DOHH2 (cell line): ENCODE data around the gene NEK2.

Source experiments
- H3F3A ChIP-seq: fragments of 200-600 bp; sonication (generic), shearing (Covaris generic); 2 replicates; pipeline ENCODE4 v1.6.0; 2016; ENCODE audit warnings: antibody characterized with exemption, mild to moderate bottlenecking; ENCODE audit not compliant: control insufficient read depth, insufficient read depth
- H3K27ac ChIP-seq: fragments of 200-600 bp; sonication (generic); 2 replicates; pipeline ENCODE4 v1.5.1; 2014; ENCODE audit warnings: low read depth, mild to moderate bottlenecking, low read length, moderate library complexity
- H3K27me3 ChIP-seq: fragments of 200-600 bp; sonication (generic); 2 replicates; pipeline ENCODE4 v1.6.1; 2014; ENCODE audit warnings: mild to moderate bottlenecking, low read length, mixed read lengths; ENCODE audit not compliant: control insufficient read depth
- H3K36me3 ChIP-seq: fragments of 200-600 bp; sonication (generic); 2 replicates; pipeline ENCODE4 v1.6.1; 2014; ENCODE audit warnings: mild to moderate bottlenecking, low read length, moderate library complexity, mixed read lengths; ENCODE audit not compliant: control insufficient read depth
- H3K4me1 ChIP-seq: fragments of 200-600 bp; sonication (generic); 2 replicates; pipeline ENCODE4 v1.6.1; 2014; ENCODE audit warnings: mild to moderate bottlenecking, low read length, mixed read lengths; ENCODE audit not compliant: control insufficient read depth
- H3K4me2 ChIP-seq: fragments of 200-600 bp; sonication (generic); 2 replicates; pipeline ENCODE4 v1.6.0; 2014; ENCODE audit warnings: mild to moderate bottlenecking, low read length, moderate library complexity
- H3K4me3 ChIP-seq: fragments of 200-600 bp; sonication (generic); 2 replicates; pipeline ENCODE4 v1.5.1; 2014; ENCODE audit warnings: mild to moderate bottlenecking, low read length, mixed read lengths
- H3K79me2 ChIP-seq: fragments of 200-600 bp; sonication (generic); 2 replicates; pipeline ENCODE4 v1.6.1; 2014; ENCODE audit warnings: mild to moderate bottlenecking, low read length, mixed read lengths; ENCODE audit not compliant: control insufficient read depth
- H3K9me2 ChIP-seq: fragments of 200-600 bp; sonication (generic); replicated peaks from 2 replicates; pipeline ENCODE4 v1.6.1; 2014; ENCODE audit warnings: mild to moderate bottlenecking, low read length, mixed read lengths; ENCODE audit not compliant: control insufficient read depth
- H3K9me3 ChIP-seq: fragments of 200-600 bp; sonication (generic); 2 replicates; pipeline ENCODE4 v1.6.1; 2014; ENCODE audit warnings: antibody characterized with exemption, low read length, mixed read lengths; ENCODE audit not compliant: control insufficient read depth, insufficient read depth
- H4K20me1 ChIP-seq: fragments of 200-600 bp; sonication (generic); 2 replicates; pipeline ENCODE4 v1.6.0; 2014; ENCODE audit warnings: low read depth, mild to moderate bottlenecking, antibody characterized with exemption, low read length, moderate library complexity; ENCODE audit not compliant: control insufficient read depth, insufficient read depth
- CTCF ChIP-seq: fragments of 200-600 bp; sonication (generic); IDR thresholded peaks from one replicate; pipeline ENCODE4 v1.5.1; 2014; ENCODE audit warnings: antibody characterized with exemption, mild to moderate bottlenecking, low read depth, low read length; ENCODE audit not compliant: poor library complexity, severe bottlenecking
- EZH2phosphoT487 ChIP-seq: fragments of 200-600 bp; sonication (generic); IDR thresholded peaks from 2 replicates; pipeline ENCODE4 v1.6.1; 2017; ENCODE audit warnings: borderline replicate concordance, mild to moderate bottlenecking, antibody characterized with exemption, low read length, moderate library complexity, mixed read lengths

NEK2 gene

GRCh38 chr1:211619033-211619996, 56.1 kb downstream of the NEK2 start:
- Histone ChIP-seq H3K9me2 (no peaks in the 10 kb centered on the region), H3K4me1 (no peaks in the 10 kb centered on the region), H3K4me2 (no peak overlapping the region), H3K27ac (no peak overlapping the region), H3K79me2 (no peaks in the 10 kb centered on the region), H3K27me3 (no peaks in the 10 kb centered on the region), H4K20me1 (no peaks in the 10 kb centered on the region), H3K4me3 (no peak overlapping the region), H3K9me3 (no peaks in the 10 kb centered on the region), H3F3A (no peaks in the 10 kb centered on the region), H3K36me3 (no peaks in the 10 kb centered on the region)
- TF ChIP-seq EZH2phosphoT487 (no peak), CTCF (no peak)

GRCh38 chr1:211616965-211617297, 58.5 kb downstream of the NEK2 start:
- no peaks in the 10 kb centered on the region for H3K4me1 ChIP-seq

GRCh38 chr1:211616231-211616964, 59.0 kb downstream of the NEK2 start:
- H3K4me1 ChIP-seq = no peaks in the 10 kb centered on the region
- no peaks in the 10 kb centered on the region for H3K79me2 ChIP-seq
- no peaks in the 10 kb centered on the region for H3K27me3 ChIP-seq
- no peaks in the 10 kb centered on the region for H3K36me3 ChIP-seq
- no peak for TF ChIP-seq CTCF
- TF ChIP-seq EZH2phosphoT487 = no peak
- H3K9me3 ChIP-seq = no peaks in the 10 kb centered on the region
- H3K4me3 ChIP-seq = no peak overlapping the region
- no peak overlapping the region for H3K4me2 ChIP-seq
- H4K20me1 ChIP-seq = no peaks in the 10 kb centered on the region
- no peak overlapping the region for H3K27ac ChIP-seq
- no peaks in the 10 kb centered on the region for H3K9me2 ChIP-seq
- H3F3A ChIP-seq = no peaks in the 10 kb centered on the region

More at GRCh38 chr1:211616965-211617297, 58.5 kb downstream of the NEK2 start:
- no peaks in the 10 kb centered on the region for H3K27me3 ChIP-seq
- no peaks in the 10 kb centered on the region for H3K36me3 ChIP-seq
- H3K4me2 ChIP-seq = no peak overlapping the region
- H3K79me2 ChIP-seq = no peaks in the 10 kb centered on the region
- TF ChIP-seq CTCF = no peak
- no peak for TF ChIP-seq EZH2phosphoT487
- no peak overlapping the region for H3K4me3 ChIP-seq
- no peaks in the 10 kb centered on the region for H3K9me2 ChIP-seq
- no peaks in the 10 kb centered on the region for H3F3A ChIP-seq
- H3K9me3 ChIP-seq = no peaks in the 10 kb centered on the region
- H3K27ac ChIP-seq = no peak overlapping the region
- no peaks in the 10 kb centered on the region for H4K20me1 ChIP-seq
